SU-DHL-6 (cell line): ENCODE measurements around the gene ITPR1.

Experiments
- H2AFZ ChIP-seq: fragments of 200-600 bp; sonication (generic); 2 replicates; pipeline ENCODE4 v1.6.1; 2014; ENCODE audit warnings: low read depth, mild to moderate bottlenecking, moderate library complexity, mixed read lengths, antibody characterized with exemption, low read length; ENCODE audit not compliant: severe bottlenecking
- H3F3A ChIP-seq: fragments of 200-600 bp; shearing (Covaris generic); 2 replicates; pipeline ENCODE4 v1.6.0; 2016; ENCODE audit warnings: antibody characterized with exemption, mild to moderate bottlenecking; ENCODE audit not compliant: insufficient read depth
- H3K27ac ChIP-seq: fragments of 200-600 bp; sonication (generic); 2 replicates; pipeline ENCODE4 v1.5.1; 2016; ENCODE audit warnings: low read depth, mild to moderate bottlenecking, low read length, moderate library complexity, mixed read lengths
- H3K27me3 ChIP-seq: fragments of 200-600 bp; sonication (generic), shearing (Covaris generic); 2 replicates; pipeline ENCODE4 v1.6.0; 2014; ENCODE audit warnings: mild to moderate bottlenecking, low read length
- H3K36me3 ChIP-seq: fragments of 200-600 bp; sonication (generic); 2 replicates; pipeline ENCODE4 v1.6.1; 2014; ENCODE audit warnings: mild to moderate bottlenecking, low read length, mixed read lengths
- H3K4me2 ChIP-seq: fragments of 300-600, 200-600 bp; shearing (Covaris generic), sonication (generic); 2 replicates; pipeline ENCODE4 v1.6.0; 2014; ENCODE audit warnings: low read length, low read depth, mild to moderate bottlenecking; ENCODE audit not compliant: poor library complexity, severe bottlenecking
- H3K4me3 ChIP-seq: fragments of 200-600 bp; sonication (generic); 2 replicates; pipeline ENCODE4 v1.5.1; 2014; ENCODE audit warnings: antibody characterized with exemption, low read length, mild to moderate bottlenecking, mixed read lengths; ENCODE audit not compliant: insufficient read depth, poor library complexity, severe bottlenecking
- H3K79me2 ChIP-seq: fragments of 200-600 bp; sonication (generic); 2 replicates; pipeline ENCODE4 v1.6.1; 2014; ENCODE audit warnings: mild to moderate bottlenecking, low read length, moderate library complexity; ENCODE audit not compliant: insufficient read depth
- H3K9ac ChIP-seq: fragments of 200-600 bp; sonication (generic); 2 replicates; pipeline ENCODE4 v1.7.0; 2014; ENCODE audit warnings: mild to moderate bottlenecking, low read length
- H3K9me2 ChIP-seq: fragments of 200-600 bp; sonication (generic); replicated peaks from 2 replicates; pipeline ENCODE4 v1.6.1; 2014; ENCODE audit warnings: low read length; ENCODE audit not compliant: insufficient read depth
- H3K9me3 ChIP-seq: fragments of 200-600 bp; sonication (generic); 2 replicates; pipeline ENCODE4 v1.6.1; 2014; ENCODE audit warnings: low read length, mixed read lengths; ENCODE audit not compliant: insufficient read depth
- H4K20me1 ChIP-seq: fragments of 200-600 bp; sonication (generic); 2 replicates; pipeline ENCODE4 v1.6.1; 2014; ENCODE audit warnings: low read depth, mild to moderate bottlenecking, antibody characterized with exemption, low read length, moderate library complexity, mixed read lengths
- CTCF ChIP-seq: fragments of 200-600 bp; sonication (generic); IDR thresholded peaks from one replicate; pipeline ENCODE4 v1.5.1; 2017; ENCODE audit warnings: antibody characterized with exemption, mild to moderate bottlenecking, low read length, moderate library complexity; ENCODE audit not compliant: insufficient read depth, poor library complexity, severe bottlenecking
- EZH2phosphoT487 ChIP-seq: fragments of 200-600 bp; sonication (generic), shearing (Covaris generic); conservative IDR thresholded peaks from 2 replicates; pipeline ENCODE4 v1.6.1; 2018; ENCODE audit warnings: mild to moderate bottlenecking, antibody characterized with exemption, low read length, moderate library complexity, mixed read lengths

The ITPR1 gene

GRCh38 chr3:4773583-4773982 is 280.4 kb downstream of the ITPR1 start:
- no peak overlapping the region for H3K27ac ChIP-seq
- H2AFZ ChIP-seq = no peak overlapping the region
- H3K9me2 ChIP-seq = no peaks in the 10 kb centered on the region
- H3K4me3 ChIP-seq = no peak overlapping the region
- no peak overlapping the region for H3K9ac ChIP-seq
- H3K27me3 ChIP-seq = no peaks in the 10 kb centered on the region
- H3K4me2 ChIP-seq = no peak overlapping the region
- H3F3A ChIP-seq = no peaks in the 10 kb centered on the region
- no peaks in the 10 kb centered on the region for H3K36me3 ChIP-seq
- no peaks in the 10 kb centered on the region for H3K79me2 ChIP-seq
- no peaks in the 10 kb centered on the region for H3K9me3 ChIP-seq
- no peaks in the 10 kb centered on the region for H4K20me1 ChIP-seq
- TF ChIP-seq EZH2phosphoT487 (no peak), CTCF (no peak)

- Histone ChIP-seq H2AFZ (no peak overlapping the region), H3K27me3 (no peaks in the 10 kb centered on the region), H3K27ac (no peak overlapping the region)
These were observed 281.4 kb downstream of the ITPR1 start for GRCh38 chr3:4774531-4774930.

GRCh38 chr3:4776399-4776979 is 283.3 kb downstream of the ITPR1 start:
- Histone ChIP-seq H3K9me2 (no peaks in the 10 kb centered on the region), H3F3A (no peaks in the 10 kb centered on the region), H3K27me3 (no peaks in the 10 kb centered on the region), H3K4me2 (no peak overlapping the region), H3K9ac (no peak overlapping the region), H3K36me3 (no peaks in the 10 kb centered on the region), H3K27ac (no peak overlapping the region), H2AFZ (no peak overlapping the region), H3K79me2 (no peaks in the 10 kb centered on the region), H3K9me3 (no peaks in the 10 kb centered on the region), H4K20me1 (no peaks in the 10 kb centered on the region), H3K4me3 (no peak overlapping the region)
- TF ChIP-seq CTCF (no peak), EZH2phosphoT487 (no peak)

More at GRCh38 chr3:4774531-4774930, 281.4 kb downstream of the ITPR1 start:
- Histone ChIP-seq H3K4me3 (no peak overlapping the region), H4K20me1 (no peaks in the 10 kb centered on the region), H3K4me2 (no peak overlapping the region), H3K9me3 (no peaks in the 10 kb centered on the region), H3K36me3 (no peaks in the 10 kb centered on the region), H3K9me2 (no peaks in the 10 kb centered on the region), H3K9ac (no peak overlapping the region), H3K79me2 (no peaks in the 10 kb centered on the region), H3F3A (no peaks in the 10 kb centered on the region)
- no peak for TF ChIP-seq CTCF
- no peak for TF ChIP-seq EZH2phosphoT487
